Memory B cell (primary cell): Measurements from ENCODE around the gene CAVIN2.

Experiments used
- ATAC-seq: fragments of 150-1000 bp; cut with Tn5 transposase; 2 replicates; pipeline ENCODE4 v1.10.0; 2021; ENCODE audit warnings: low read depth, mild to moderate bottlenecking, moderate library complexity
- DNase-seq, 2 donors: peaks; one replicate each; pipeline ENCODE4 v3.0.0; 2022; ENCODE audit warnings: low spot score in 2 of 2
- H3K27ac Mint-ChIP-seq: one replicate; pipeline ENCODE4 v1.8.0; 2022; ENCODE audit warnings: mild to moderate bottlenecking, moderate library complexity, mixed read lengths
- H3K27me3 Mint-ChIP-seq: one replicate; pipeline ENCODE4 v1.8.0; 2022; ENCODE audit warnings: mixed read lengths
- H3K36me3 Mint-ChIP-seq: one replicate; pipeline ENCODE4 v1.8.0; 2022; ENCODE audit warnings: mild to moderate bottlenecking, mixed read lengths
- H3K4me1 Mint-ChIP-seq: one replicate; pipeline ENCODE4 v1.8.0; 2022; ENCODE audit warnings: mixed read lengths
- H3K4me3 Mint-ChIP-seq: one replicate; pipeline ENCODE4 v1.8.0; 2022; ENCODE audit warnings: mild to moderate bottlenecking, moderate library complexity, mixed read lengths
- H3K9me3 Mint-ChIP-seq: one replicate; pipeline ENCODE4 v1.8.0; 2022; ENCODE audit warnings: mixed read lengths

The CAVIN2 gene

GRCh38 chr2:191815010-191815409, 31.9 kb downstream of the CAVIN2 start:
- ATAC-seq (no peak), DNase-seq (no peak)
- Mint-ChIP-seq H3K9me3 (no peaks in the 10 kb centered on the region), H3K27ac (no peak overlapping the region), H3K36me3 (no peaks in the 10 kb centered on the region), H3K27me3 (peaks cover 5% of the 10 kb centered on the region), H3K4me1 (peaks cover 2% of the 10 kb centered on the region), H3K4me3 (no peak overlapping the region)

GRCh38 chr2:191813943-191814342, 32.9 kb downstream of the CAVIN2 start:
- ATAC-seq: no peak
- Mint-ChIP-seq H3K36me3 (no peaks in the 10 kb centered on the region), H3K4me3 (no peak overlapping the region), H3K27ac (no peak overlapping the region), H3K9me3 (no peaks in the 10 kb centered on the region), H3K27me3 (peaks cover 6% of the 10 kb centered on the region), H3K4me1 (peaks cover 2% of the 10 kb centered on the region)
- DNase-seq: no peak

- H3K27me3 Mint-ChIP-seq: peaks cover 5% of the 10 kb centered on the region
- no peaks in the 10 kb centered on the region for H3K36me3 Mint-ChIP-seq
- ATAC-seq (no peak), DNase-seq (peak in 1 of 2 donors; percentile 16)
- no peak overlapping the region for H3K27ac Mint-ChIP-seq
- no peaks in the 10 kb centered on the region for H3K9me3 Mint-ChIP-seq
- H3K4me1 Mint-ChIP-seq: no peaks in the 10 kb centered on the region
- H3K4me3 Mint-ChIP-seq: no peak overlapping the region
Observed at GRCh38 chr2:191811807-191812602, 34.9 kb downstream of the CAVIN2 start.

- H3K36me3 Mint-ChIP-seq: no peaks in the 10 kb centered on the region
- ATAC-seq (no peak), DNase-seq (no peak)
- peaks cover 9% of the 10 kb centered on the region for H3K27me3 Mint-ChIP-seq
- no peak overlapping the region for H3K27ac Mint-ChIP-seq
- no peaks in the 10 kb centered on the region for H3K4me1 Mint-ChIP-seq
- H3K9me3 Mint-ChIP-seq: no peaks in the 10 kb centered on the region
- H3K4me3 Mint-ChIP-seq: no peak overlapping the region
Observed at GRCh38 chr2:191806396-191806795, 40.5 kb downstream of the CAVIN2 start.

- H3K27me3 Mint-ChIP-seq: peaks cover 7% of the 10 kb centered on the region
- H3K27ac Mint-ChIP-seq: no peak overlapping the region
- H3K9me3 Mint-ChIP-seq: no peaks in the 10 kb centered on the region
- no peaks in the 10 kb centered on the region for H3K4me1 Mint-ChIP-seq
- no peak for DNase-seq
- H3K36me3 Mint-ChIP-seq: no peaks in the 10 kb centered on the region
- ATAC-seq: no peak
- no peak overlapping the region for H3K4me3 Mint-ChIP-seq
Observed at GRCh38 chr2:191804766-191805165, 42.1 kb downstream of the CAVIN2 start.

- Mint-ChIP-seq H3K27ac (no peak overlapping the region), H3K27me3 (peaks cover 6% of the 10 kb centered on the region), H3K4me1 (no peaks in the 10 kb centered on the region), H3K9me3 (no peaks in the 10 kb centered on the region), H3K36me3 (no peaks in the 10 kb centered on the region), H3K4me3 (no peak overlapping the region)
- ATAC-seq (no peak), DNase-seq (no peak)
Observed at GRCh38 chr2:191803007-191803406, 43.9 kb downstream of the CAVIN2 start.

GRCh38 chr2:191802180-191802579, 44.7 kb downstream of the CAVIN2 start:
- no peaks in the 10 kb centered on the region for H3K9me3 Mint-ChIP-seq

GRCh38 chr2:191800874-191801273, 46.0 kb downstream of the CAVIN2 start:
- Mint-ChIP-seq H3K4me3 (no peak overlapping the region), H3K27me3 (peaks cover 5% of the 10 kb centered on the region), H3K4me1 (no peaks in the 10 kb centered on the region), H3K9me3 (no peaks in the 10 kb centered on the region), H3K36me3 (no peaks in the 10 kb centered on the region), H3K27ac (no peak overlapping the region)
- ATAC-seq (no peak), DNase-seq (no peak)

More at GRCh38 chr2:191802180-191802579, 44.7 kb downstream of the CAVIN2 start:
- Mint-ChIP-seq H3K4me3 (no peak overlapping the region), H3K36me3 (no peaks in the 10 kb centered on the region), H3K27ac (no peak overlapping the region), H3K27me3 (peaks cover 6% of the 10 kb centered on the region), H3K4me1 (no peaks in the 10 kb centered on the region)
- no peak for ATAC-seq
- DNase-seq: no peak

- no peaks in the 10 kb centered on the region for H3K9me3 Mint-ChIP-seq
- no peak overlapping the region for H3K4me3 Mint-ChIP-seq
- no peaks in the 10 kb centered on the region for H3K36me3 Mint-ChIP-seq
- no peak for DNase-seq
- no peaks in the 10 kb centered on the region for H3K4me1 Mint-ChIP-seq
- H3K27ac Mint-ChIP-seq: no peak overlapping the region
- ATAC-seq: no peak
- H3K27me3 Mint-ChIP-seq: peaks cover 1% of the 10 kb centered on the region
Observed at GRCh38 chr2:191799526-191799925, 47.4 kb downstream of the CAVIN2 start.

- no peak overlapping the region for H3K4me3 Mint-ChIP-seq
- no peaks in the 10 kb centered on the region for H3K9me3 Mint-ChIP-seq
- H3K27ac Mint-ChIP-seq: no peak overlapping the region
- DNase-seq: no peak
- H3K27me3 Mint-ChIP-seq: peaks cover 2% of the 10 kb centered on the region
- ATAC-seq: no peak
- H3K4me1 Mint-ChIP-seq: no peaks in the 10 kb centered on the region
- H3K36me3 Mint-ChIP-seq: no peaks in the 10 kb centered on the region
Observed at GRCh38 chr2:191797942-191798876, 48.7 kb downstream of the CAVIN2 start.

- Mint-ChIP-seq H3K27me3 (peaks cover 5% of the 10 kb centered on the region), H3K36me3 (no peaks in the 10 kb centered on the region), H3K4me1 (no peaks in the 10 kb centered on the region)
Observed at GRCh38 chr2:191797500-191797899, 49.4 kb downstream of the CAVIN2 start.

GRCh38 chr2:191795715-191796114, 51.2 kb downstream of the CAVIN2 start:
- no peaks in the 10 kb centered on the region for H3K9me3 Mint-ChIP-seq
- no peak for ATAC-seq
- H3K36me3 Mint-ChIP-seq: no peaks in the 10 kb centered on the region
- H3K4me3 Mint-ChIP-seq: no peak overlapping the region
- DNase-seq: no peak
- H3K27ac Mint-ChIP-seq: no peak overlapping the region
- H3K27me3 Mint-ChIP-seq: peaks cover 7% of the 10 kb centered on the region
- no peaks in the 10 kb centered on the region for H3K4me1 Mint-ChIP-seq

More at GRCh38 chr2:191797500-191797899, 49.4 kb downstream of the CAVIN2 start:
- Mint-ChIP-seq H3K27ac (no peak overlapping the region), H3K4me3 (no peak overlapping the region), H3K9me3 (no peaks in the 10 kb centered on the region)
- no peak for DNase-seq
- no peak for ATAC-seq

- no peaks in the 10 kb centered on the region for H3K36me3 Mint-ChIP-seq
- no peak overlapping the region for H3K4me3 Mint-ChIP-seq
- H3K4me1 Mint-ChIP-seq: no peaks in the 10 kb centered on the region
- H3K27ac Mint-ChIP-seq: no peak overlapping the region
- no peaks in the 10 kb centered on the region for H3K9me3 Mint-ChIP-seq
- DNase-seq (no peak), ATAC-seq (no peak)
- H3K27me3 Mint-ChIP-seq: peaks cover 19% of the 10 kb centered on the region
Observed at GRCh38 chr2:191791953-191792560, 54.8 kb downstream of the CAVIN2 start.

- Mint-ChIP-seq H3K27ac (no peak overlapping the region), H3K36me3 (no peaks in the 10 kb centered on the region), H3K4me3 (no peak overlapping the region), H3K27me3 (peaks cover 17% of the 10 kb centered on the region), H3K9me3 (no peaks in the 10 kb centered on the region), H3K4me1 (no peaks in the 10 kb centered on the region)
- no peak for ATAC-seq
- no peak for DNase-seq
Observed at GRCh38 chr2:191790737-191791136, 56.2 kb downstream of the CAVIN2 start.
